ENCODE measurements around the gene RBM15B. TPM values are rescaled to one million over a fixed set of nuclear protein-coding genes. Genes with fewer than 3 reads are reported as not detected.

The RBM15B gene
- total and polyA plus RNA-seq, 9 of the 15 experiments (the other 6 are each of a cell fraction or from before 2014, with no cell fraction given): 1.8 to 21.0 (median 10.5) TPM

- TF ChIP-seq ZNF395 (CRISPR knock-in tag; IDR thresholded peaks at IDR 0.05): no peak
- TF ChIP-seq GTF2A2 (tag; IDR thresholded peaks at IDR 0.05): no peak
- no peak for TF ChIP-seq SREBF2 (CRISPR knock-in tag; IDR thresholded peaks at IDR 0.05)
- TF ChIP-seq TAF1 (IDR thresholded peaks at IDR 0.05; ENCODE audit: control insufficient read depth, extremely low read depth, insufficient read depth, low read length, severe bottlenecking): peak; percentile 75
- TF ChIP-seq E2F6 (IDR thresholded peaks at IDR 0.05; ENCODE audit: borderline replicate concordance in 1 of 2, extremely low read depth in 1 of 2, insufficient read depth in 1 of 2, insufficient read length in 1 of 2, low read depth in 1 of 2, low read length in 1 of 2, poor library complexity in 1 of 2, severe bottlenecking in 1 of 2): peak; percentile 45 to 71
- no peak for TF ChIP-seq BRF2 (IDR thresholded peaks at IDR 0.05; ENCODE audit: borderline replicate concordance, insufficient read depth, insufficient read length)
- no peak for TF ChIP-seq EHMT2 (IDR thresholded peaks at IDR 0.05)
- TF ChIP-seq PYGO2 (tag; IDR thresholded peaks at IDR 0.05): no peak
- no peak for TF ChIP-seq POLR2AphosphoS2 (IDR thresholded peaks at IDR 0.05; ENCODE audit: low read length)
- no peak for TF ChIP-seq SMARCB1 (IDR thresholded peaks at IDR 0.05; ENCODE audit: insufficient read length, low read depth)
- no peak for TF ChIP-seq U2AF1 (optimal IDR thresholded peaks at IDR 0.05; ENCODE audit: low read depth, low read length)
- TF ChIP-seq, protein P1, sequence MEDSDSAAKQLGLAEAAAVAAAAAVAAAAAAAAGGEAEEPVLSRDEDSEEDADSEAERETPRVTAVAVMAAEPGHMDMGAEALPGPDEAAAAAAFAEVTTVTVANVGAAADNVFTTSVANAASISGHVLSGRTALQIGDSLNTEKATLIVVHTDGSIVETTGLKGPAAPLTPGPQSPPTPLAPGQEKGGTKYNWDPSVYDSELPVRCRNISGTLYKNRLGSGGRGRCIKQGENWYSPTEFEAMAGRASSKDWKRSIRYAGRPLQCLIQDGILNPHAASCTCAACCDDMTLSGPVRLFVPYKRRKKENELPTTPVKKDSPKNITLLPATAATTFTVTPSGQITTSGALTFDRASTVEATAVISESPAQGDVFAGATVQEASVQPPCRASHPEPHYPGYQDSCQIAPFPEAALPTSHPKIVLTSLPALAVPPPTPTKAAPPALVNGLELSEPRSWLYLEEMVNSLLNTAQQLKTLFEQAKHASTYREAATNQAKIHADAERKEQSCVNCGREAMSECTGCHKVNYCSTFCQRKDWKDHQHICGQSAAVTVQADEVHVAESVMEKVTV (CRISPR knock-in tag; IDR thresholded peaks at IDR 0.05): no peak
- TF ChIP-seq CBFB (CRISPR knock-in tag; IDR thresholded peaks at IDR 0.05): no peak
- TF ChIP-seq CBX5 (IDR thresholded peaks at IDR 0.05; ENCODE audit: borderline replicate concordance, low read depth): no peak
- no peak for TF ChIP-seq EWSR1 (IDR thresholded peaks at IDR 0.05; ENCODE audit: borderline replicate concordance, low read depth, partially characterized antibody)
- TF ChIP-seq KLF10 (CRISPR knock-in tag; IDR thresholded peaks at IDR 0.05): no peak
- no peak for TF ChIP-seq EZH2 (IDR thresholded peaks at IDR 0.05; ENCODE audit: borderline replicate concordance, low read depth, low read length)
- no peak for TF ChIP-seq ZZZ3 (IDR thresholded peaks at IDR 0.05)
- TF ChIP-seq NEUROD1 (IDR thresholded peaks at IDR 0.05; ENCODE audit: borderline replicate concordance, low read depth, low read length, partially characterized antibody): no peak
- TF ChIP-seq E2F3 (CRISPR knock-in tag; IDR thresholded peaks at IDR 0.05): no peak
- TF ChIP-seq ZNF23 (CRISPR knock-in tag; IDR thresholded peaks at IDR 0.05): no peak
- TF ChIP-seq ZKSCAN3 (CRISPR knock-in tag; IDR thresholded peaks at IDR 0.05): no peak
- no peak for TF ChIP-seq PTBP1 (IDR thresholded peaks at IDR 0.05; ENCODE audit: low read depth, low read length)
- TF ChIP-seq CBX1 (IDR thresholded peaks at IDR 0.05; ENCODE audit: low read depth): no peak
- TF ChIP-seq MIER1 (IDR thresholded peaks at IDR 0.05; ENCODE audit: low read depth): no peak
Measured at GRCh38 chr3:51391075-51391565, at the start of gene RBM15B (continued).

Data from K562 (cell line).